IMR-90 (cell line): ENCODE data around the gene CCDC30. TPM values are rescaled to one million over a fixed set of nuclear protein-coding genes. Genes with fewer than 3 reads are reported as not detected.
A peak's percentile ranks its signal among the peaks of the same experiment; 100 is the strongest.
"Not testable (repeated sequence)": the region's sequence is repeated elsewhere in the genome, so short reads cannot be mapped to it uniquely, and the experiment has no call there.

Source experiments
- ATAC-seq: fragments of 200-7000 bp; cut with Tn5 transposase; 2 replicates; pipeline ENCODE4 v1.9.1; 2020; ENCODE audit warnings: low read depth, mild to moderate bottlenecking, moderate library complexity
- BruUV-seq: library from RNA; stranded (reverse); fragments of 400-500 nt; replicated peaks from 2 replicates; lab custom pipeline; 2021; lab: Mats Ljungman, UMichigan
- CTCF ChIA-PET: fragments of 300-600 bp; formaldehyde crosslinking; extraction: SDS; loops from one replicate; lab custom pipeline; 2021; ENCODE audit warnings: antibody characterized with exemption; lab: Yijun Ruan, JAX
- POLR2A ChIA-PET: fragments of 300-600 bp; sonication (Branson Sonifier 250); formaldehyde crosslinking; loops from one replicate; lab custom pipeline; 2022; ENCODE audit warnings: antibody characterized with exemption; ENCODE audit not compliant: unreplicated experiment; lab: Charles Lee
- DNase-seq: peaks from one replicate; pipeline ENCODE4 v3.0.0; 2013
- H2AFZ ChIP-seq: replicated peaks from 2 replicates; pipeline ENCODE3; 2013; ENCODE audit warnings: low read length, mild to moderate bottlenecking; ENCODE audit not compliant: poor library complexity
- H2AK5ac ChIP-seq: 2 replicates; pipeline ENCODE4 v1.6.1; 2013; ENCODE audit warnings: low read depth, low read length, inconsistent platforms
- H2AK9ac ChIP-seq: replicated peaks from 2 replicates; pipeline ENCODE3; 2013; ENCODE audit warnings: mild to moderate bottlenecking, low read depth, low read length, moderate library complexity; ENCODE audit not compliant: poor library complexity
- H2BK120ac ChIP-seq: 2 replicates; pipeline ENCODE4 v1.6.1; 2013; ENCODE audit warnings: low read depth, low read length, inconsistent platforms
- H2BK15ac ChIP-seq: 3 replicates; pipeline ENCODE4 v1.6.1; 2013; ENCODE audit warnings: low read depth, low read length, inconsistent platforms
- H2BK20ac ChIP-seq: 2 replicates; pipeline ENCODE4 v1.6.1; 2013; ENCODE audit warnings: low read depth, mild to moderate bottlenecking, inconsistent platforms, low read length, moderate library complexity
- H2BK5ac ChIP-seq: 2 replicates; pipeline ENCODE4 v1.6.1; 2013; ENCODE audit warnings: mild to moderate bottlenecking, low read depth, low read length, inconsistent platforms; ENCODE audit not compliant: poor library complexity, severe bottlenecking
- H3K14ac ChIP-seq: replicated peaks from 2 replicates; pipeline ENCODE4 v1.6.1; 2013; ENCODE audit warnings: low read depth, low read length, inconsistent platforms
- H3K18ac ChIP-seq: 2 replicates; pipeline ENCODE4 v1.6.1; 2013; ENCODE audit warnings: low read depth, low read length, control low read depth
- H3K23ac ChIP-seq: 2 replicates; pipeline ENCODE4 v1.6.1; 2013; ENCODE audit warnings: low read depth, low read length, inconsistent platforms
- H3K27ac ChIP-seq: 2 replicates; pipeline ENCODE4 v1.5.1; 2013; ENCODE audit warnings: mild to moderate bottlenecking, control low read depth, low read length; ENCODE audit not compliant: insufficient read depth
- H3K27me3 ChIP-seq: 2 replicates; pipeline ENCODE4 v1.6.1; 2013; ENCODE audit warnings: low read length; ENCODE audit not compliant: control insufficient read depth, insufficient read depth
- H3K36me3 ChIP-seq: 2 replicates; pipeline ENCODE4 v1.6.1; 2013; ENCODE audit warnings: low read length, mixed read lengths; ENCODE audit not compliant: control insufficient read depth, insufficient read depth
- H3K4ac ChIP-seq: 2 replicates; pipeline ENCODE4 v1.6.1; 2013; ENCODE audit warnings: low read depth, low read length, inconsistent platforms
- H3K4me1 ChIP-seq: 2 replicates; pipeline ENCODE4 v1.6.1; 2013; ENCODE audit warnings: low read length, mixed read lengths; ENCODE audit not compliant: control insufficient read depth, insufficient read depth
- H3K4me2 ChIP-seq: 2 replicates; pipeline ENCODE4 v1.6.1; 2013; ENCODE audit warnings: low read depth, mild to moderate bottlenecking, control low read depth, low read length, moderate library complexity
- H3K4me3 ChIP-seq: 2 replicates; pipeline ENCODE4 v1.5.1; 2013; ENCODE audit warnings: low read depth, mild to moderate bottlenecking, control low read depth, low read length, moderate library complexity; ENCODE audit not compliant: insufficient read depth
- H3K56ac ChIP-seq: 2 replicates; pipeline ENCODE4 v1.6.1; 2013; ENCODE audit warnings: low read length, inconsistent platforms; ENCODE audit not compliant: insufficient read depth; ENCODE audit errors: extremely low read depth
- H3K79me1 ChIP-seq, 2 experiments: 2 replicates each; pipeline ENCODE4 v1.6.1; 2013; ENCODE audit warnings: low read length in 2 of 2, inconsistent platforms in 1 of 2, low read depth in 1 of 2
- H3K9ac ChIP-seq: 2 replicates; pipeline ENCODE4 v1.6.1; 2013; ENCODE audit warnings: low read depth, low read length, control low read depth
- H3K9me1 ChIP-seq: 2 replicates; pipeline ENCODE4 v1.6.1; 2013; ENCODE audit warnings: low read length, inconsistent platforms; ENCODE audit not compliant: insufficient read depth
- H3K9me3 ChIP-seq: 2 replicates; pipeline ENCODE4 v1.6.1; 2013; ENCODE audit warnings: low read length; ENCODE audit not compliant: control insufficient read depth, insufficient read depth
- H4K20me1 ChIP-seq: 2 replicates; pipeline ENCODE4 v1.6.1; 2013; ENCODE audit warnings: low read length, inconsistent platforms; ENCODE audit not compliant: insufficient read depth
- H4K5ac ChIP-seq: 2 replicates; pipeline ENCODE4 v1.6.1; 2013; ENCODE audit warnings: mild to moderate bottlenecking, low read depth, low read length, control low read depth
- H4K8ac ChIP-seq, 2 experiments: 2 replicates each; pipeline ENCODE4 v1.6.1; 2013; ENCODE audit warnings: low read depth in 2 of 2, low read length in 2 of 2, control low read depth in 1 of 2, inconsistent platforms in 1 of 2
- H4K91ac ChIP-seq: 2 replicates; pipeline ENCODE4 v1.6.1; 2013; ENCODE audit warnings: low read depth, low read length, inconsistent platforms; ENCODE audit not compliant: insufficient read depth
- CHD1 ChIP-seq: IDR thresholded peaks from 2 replicates; pipeline ENCODE4 v1.6.1; 2012; ENCODE audit warnings: low read depth, low read length, improper control_type of control experiment
- ELK1 ChIP-seq: fragments of 150-350 bp; IDR thresholded peaks from 2 replicates; pipeline ENCODE4 v1.6.1; 2016; ENCODE audit warnings: low read depth, mild to moderate bottlenecking, low read length, moderate library complexity, borderline replicate concordance
- FOS ChIP-seq: fragments of 150-350 bp; IDR thresholded peaks from 2 replicates; pipeline ENCODE4 v1.6.1; 2016; ENCODE audit warnings: low read depth, low read length
- MAFK ChIP-seq: IDR thresholded peaks from 2 replicates; pipeline ENCODE4 v1.6.1; 2012; ENCODE audit warnings: low read depth, low read length, improper control_type of control experiment
- MAZ ChIP-seq: IDR thresholded peaks from 2 replicates; pipeline ENCODE4 v1.6.1; 2012; ENCODE audit warnings: low read depth, mild to moderate bottlenecking, low read length, improper control_type of control experiment, moderate library complexity, borderline replicate concordance
- POLR2A ChIP-seq: IDR thresholded peaks from 2 replicates; pipeline ENCODE4 v1.6.1; 2012; ENCODE audit warnings: mild to moderate bottlenecking, low read depth, low read length
- RCOR1 ChIP-seq: IDR thresholded peaks from 2 replicates; pipeline ENCODE4 v1.6.1; 2012; ENCODE audit warnings: mild to moderate bottlenecking, low read length, improper control_type of control experiment; ENCODE audit not compliant: insufficient replicate concordance
- RFX5 ChIP-seq: IDR thresholded peaks from 2 replicates; pipeline ENCODE4 v1.8.0; 2012; ENCODE audit warnings: low read depth, mild to moderate bottlenecking, low read length, moderate library complexity
- WGBS, 2 experiments: methylation state at CpG; one replicate each; pipeline versions ENCODE4 v1.1.5 to v1.1.7; 2013; ENCODE audit warnings: missing lambda C conversion rate in 2 of 2; ENCODE audit not compliant: insufficient read length in 1 of 2; ENCODE audit errors: extremely low coverage in 2 of 2; 5-methylcytosine and 5-hydroxymethylcytosine counted together
- dilution Hi-C: fragments of 300-500 bp; cut with HindIII; formaldehyde crosslinking; loops from one replicate; pipeline ENCODE4 v1.14.3; 2018; ENCODE audit warnings: low sequenced_read_pairs; ENCODE audit not compliant: unreplicated experiment
- in situ Hi-C: fragments of 300-500 bp; cut with MboI; formaldehyde crosslinking; loops from 3 replicates; pipeline ENCODE4 v1.14.3; 2019; ENCODE audit warnings: low sequenced_read_pairs, inconsistent platforms, mixed read lengths
- intact Hi-C: fragments of 100-400 bp; cut with micrococcal nuclease; formaldehyde crosslinking; loops from 2 replicates; pipeline ENCODE4 v1.10.0; 2022
- polyA plus RNA-seq, 3 experiments: library from polyadenylated mRNA; depleted of rRNA; stranded (reverse); fragments of >200 nt; gene quantifications; 2 replicates each; pipeline ENCODE4 v1.2.3, GENCODE V29; 2012; ENCODE audit warnings: low replicate concordance in 1 of 3
- total RNA-seq: library from RNA; depleted of rRNA; stranded (reverse); fragments of >200 nt; gene quantifications from 2 replicates; pipeline ENCODE4 v1.2.3, GENCODE V29; 2012

CCDC30 gene
- total and polyA plus RNA-seq, 2 of the 4 experiments (the other 2 are of a cell fraction), result 0.14 to 0.18 TPM

DNA sequence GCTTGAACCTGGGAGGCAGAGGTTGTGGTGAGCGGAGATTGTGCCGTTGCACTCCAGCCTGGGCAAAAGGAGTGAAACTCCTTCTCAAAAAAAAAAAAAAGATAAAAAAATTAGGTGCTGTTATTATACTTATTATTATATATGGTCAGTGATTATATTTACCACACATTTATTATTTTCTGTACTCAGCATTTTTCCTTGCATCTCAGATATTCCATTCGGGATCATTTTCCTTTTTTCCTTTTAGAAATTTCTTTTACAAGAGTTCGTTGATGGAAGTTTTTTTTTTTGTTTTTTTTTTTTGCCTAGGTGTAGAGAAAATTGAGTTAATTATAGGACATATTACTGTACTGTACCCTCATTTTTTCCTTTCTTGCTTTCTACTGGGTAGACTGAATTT is 13.5 kb downstream of the CCDC30 start:
- Histone ChIP-seq H4K8ac (no peak overlapping the region), H3K9me3 (no peaks in the 10 kb centered on the region), H3K27me3 (peaks cover 2% of the 10 kb centered on the region; the same call in 1 of the 2 replicates), H3K36me3 (no peaks in the 10 kb centered on the region), H3K56ac (no peak overlapping the region), H3K27ac (no peak overlapping the region), H3K23ac (no peak overlapping the region), H3K9ac (no peak overlapping the region), H3K79me1 (no peaks in the 10 kb centered on the region), H4K5ac (no peak overlapping the region), H3K4me3 (no peak overlapping the region), H2AK9ac (no peak overlapping the region), H3K4me2 (no peak overlapping the region), H3K4ac (no peak overlapping the region), H2BK5ac (no peak overlapping the region), H2BK20ac (no peak overlapping the region), H3K18ac (no peak overlapping the region), H3K14ac (no peak overlapping the region), H2BK15ac (no peak overlapping the region), H2BK120ac (no peak overlapping the region), H3K9me1 (no peaks in the 10 kb centered on the region), H2AFZ (no peak overlapping the region), H3K4me1 (no peaks in the 10 kb centered on the region), H4K20me1 (no peaks in the 10 kb centered on the region), H4K91ac (no peak overlapping the region), H2AK5ac (no peak overlapping the region)
- no peak for TF ChIP-seq FOS
- TF ChIP-seq RCOR1, result no peak
- TF ChIP-seq CHD1, result no peak
- peak; percentile 16; the same call in 1 of the 2 replicates for TF ChIP-seq MAFK
- TF ChIP-seq MAZ, result no peak
- no peak for TF ChIP-seq RFX5
- TF ChIP-seq ELK1, result no peak
- TF ChIP-seq POLR2A, result no peak
- dilution Hi-C loops (no loop called here), in situ Hi-C loops (no loop called here), intact Hi-C loops (no loop called here)
- no peak for ATAC-seq
- ChIA-PET POLR2A (no interaction called here), CTCF (no interaction called here)
- DNase-seq, result no peak
- BruUV-seq, result no TSS peak
- WGBS, 2 experiments, result no CpG with 5 or more reads among the region's 4 CpGs

GRCh38 chr1:42477354-42477753 is 14.3 kb downstream of the CCDC30 start:
- H3K9ac ChIP-seq, DNase-seq, H2BK120ac ChIP-seq, H3K27ac ChIP-seq, H3K14ac ChIP-seq, H3K27me3 ChIP-seq, H2AK9ac ChIP-seq, H2AFZ ChIP-seq, H4K8ac ChIP-seq, H4K91ac ChIP-seq, H3K4me3 ChIP-seq, intact Hi-C loops, H3K4me1 ChIP-seq, H2BK20ac ChIP-seq, H4K20me1 ChIP-seq, CTCF ChIA-PET, H3K56ac ChIP-seq, H4K5ac ChIP-seq, H3K9me3 ChIP-seq, POLR2A ChIA-PET, H3K4ac ChIP-seq, dilution Hi-C loops, in situ Hi-C loops, H3K36me3 ChIP-seq, H2AK5ac ChIP-seq, H3K18ac ChIP-seq, H3K23ac ChIP-seq, H3K79me1 ChIP-seq, H2BK5ac ChIP-seq, BruUV-seq, ATAC-seq, H3K4me2 ChIP-seq, H3K9me1 ChIP-seq, H2BK15ac ChIP-seq: not testable (repeated sequence)
- 53% methylated on average over 2 of the region's 4 CpGs; no CpG with 5 or more reads in 1 of the 2 experiments for WGBS, 2 experiments
